ENCODE results near the gene ZC3H11A. TPM values are rescaled to one million over a fixed set of nuclear protein-coding genes. Genes with fewer than 3 reads are reported as not detected.
"Not testable (repeated sequence)": the region's sequence is repeated elsewhere in the genome, so short reads cannot be mapped to it uniquely, and the experiment has no call there.

ZC3H11A gene
- total RNA-seq, 1 experiment from 2014 or later: 82.6 TPM

DNA sequence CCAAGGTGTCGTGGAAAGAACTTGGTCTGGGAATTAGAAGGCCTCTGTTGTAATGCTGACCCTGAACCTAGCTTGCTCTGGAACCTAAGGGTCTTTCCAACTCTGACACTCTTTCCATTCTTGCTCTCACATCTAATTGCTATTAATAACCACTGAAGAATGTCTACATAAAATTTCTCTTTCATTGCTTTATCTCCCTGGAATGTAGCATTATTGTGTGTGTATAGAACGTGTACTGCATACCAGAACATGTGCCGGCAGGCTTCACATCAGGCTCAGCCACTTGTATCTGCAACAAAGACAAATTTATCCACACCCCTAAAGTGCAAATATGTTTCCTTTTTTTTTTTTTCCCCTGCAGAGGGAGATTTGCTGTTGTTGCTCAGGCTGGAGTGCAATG lies 44.4 kb upstream of the ZC3H11A start (continued):
- TF ChIP-seq, protein P1, sequence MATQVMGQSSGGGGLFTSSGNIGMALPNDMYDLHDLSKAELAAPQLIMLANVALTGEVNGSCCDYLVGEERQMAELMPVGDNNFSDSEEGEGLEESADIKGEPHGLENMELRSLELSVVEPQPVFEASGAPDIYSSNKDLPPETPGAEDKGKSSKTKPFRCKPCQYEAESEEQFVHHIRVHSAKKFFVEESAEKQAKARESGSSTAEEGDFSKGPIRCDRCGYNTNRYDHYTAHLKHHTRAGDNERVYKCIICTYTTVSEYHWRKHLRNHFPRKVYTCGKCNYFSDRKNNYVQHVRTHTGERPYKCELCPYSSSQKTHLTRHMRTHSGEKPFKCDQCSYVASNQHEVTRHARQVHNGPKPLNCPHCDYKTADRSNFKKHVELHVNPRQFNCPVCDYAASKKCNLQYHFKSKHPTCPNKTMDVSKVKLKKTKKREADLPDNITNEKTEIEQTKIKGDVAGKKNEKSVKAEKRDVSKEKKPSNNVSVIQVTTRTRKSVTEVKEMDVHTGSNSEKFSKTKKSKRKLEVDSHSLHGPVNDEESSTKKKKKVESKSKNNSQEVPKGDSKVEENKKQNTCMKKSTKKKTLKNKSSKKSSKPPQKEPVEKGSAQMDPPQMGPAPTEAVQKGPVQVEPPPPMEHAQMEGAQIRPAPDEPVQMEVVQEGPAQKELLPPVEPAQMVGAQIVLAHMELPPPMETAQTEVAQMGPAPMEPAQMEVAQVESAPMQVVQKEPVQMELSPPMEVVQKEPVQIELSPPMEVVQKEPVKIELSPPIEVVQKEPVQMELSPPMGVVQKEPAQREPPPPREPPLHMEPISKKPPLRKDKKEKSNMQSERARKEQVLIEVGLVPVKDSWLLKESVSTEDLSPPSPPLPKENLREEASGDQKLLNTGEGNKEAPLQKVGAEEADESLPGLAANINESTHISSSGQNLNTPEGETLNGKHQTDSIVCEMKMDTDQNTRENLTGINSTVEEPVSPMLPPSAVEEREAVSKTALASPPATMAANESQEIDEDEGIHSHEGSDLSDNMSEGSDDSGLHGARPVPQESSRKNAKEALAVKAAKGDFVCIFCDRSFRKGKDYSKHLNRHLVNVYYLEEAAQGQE (IDR thresholded peaks at IDR 0.05; ENCODE audit: low read depth): no peak
- TF ChIP-seq TCF7L2 (IDR thresholded peaks at IDR 0.05; ENCODE audit: borderline replicate concordance, extremely low read depth, insufficient read depth, insufficient read length) (no peak), EZH2 (IDR thresholded peaks at IDR 0.05) (no peak), FOSL1 (IDR thresholded peaks at IDR 0.05; ENCODE audit: low read depth) (no peak), YY1 (IDR thresholded peaks at IDR 0.05; ENCODE audit: extremely low read depth, insufficient replicate concordance, low read depth, low read length) (no peak), CEBPB (IDR thresholded peaks at IDR 0.05; ENCODE audit: low read depth) (no peak), SP1 (IDR thresholded peaks at IDR 0.05; ENCODE audit: low read depth) (no peak), SIN3A (IDR thresholded peaks at IDR 0.05; ENCODE audit: low read depth) (no peak)

DNA sequence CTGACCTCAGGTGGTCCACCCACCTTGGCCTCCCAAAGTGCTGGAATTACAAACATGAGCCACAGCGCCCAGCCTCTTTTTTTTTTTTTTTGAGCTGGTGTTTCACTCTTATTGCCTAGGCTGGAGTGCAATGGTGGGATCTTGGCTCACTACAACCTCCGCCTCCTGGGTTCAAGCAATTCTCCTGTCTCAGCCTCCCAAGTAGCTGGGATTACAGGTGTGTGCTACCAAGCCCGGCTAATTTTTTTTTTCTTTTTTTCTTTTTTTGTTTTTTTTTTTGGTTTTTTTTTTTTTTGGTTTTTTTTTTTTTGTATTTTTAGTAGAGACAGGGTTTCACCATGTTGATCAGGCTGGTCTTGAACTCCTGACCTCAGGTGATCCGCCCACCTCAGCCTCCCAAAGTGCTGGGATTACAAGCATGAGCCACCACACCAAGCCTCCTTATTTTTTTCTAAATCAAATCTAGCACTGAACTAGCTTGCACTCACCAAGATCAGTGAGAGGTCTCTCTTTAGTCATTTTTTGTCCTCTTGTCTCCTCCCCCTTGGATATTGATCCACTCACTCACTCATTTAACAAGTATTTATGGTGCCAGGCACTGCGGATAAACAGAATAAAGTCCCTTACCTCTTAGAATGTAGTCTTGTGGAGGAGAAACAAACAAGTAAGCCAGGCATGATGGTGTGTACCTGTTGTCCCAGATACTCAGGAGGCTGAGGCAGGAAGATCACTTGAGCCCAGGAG lies 43.6 kb upstream of the ZC3H11A start:
- H3K79me2 ChIP-seq (ENCODE audit: insufficient read depth, low read length); RAD21 ChIA-PET (ENCODE audit: low non-redundant PET in 1 of 2, low total read pairs in 2 of 2, uncharacterized antibody in 2 of 2, unreplicated experiment in 2 of 2); H3K27ac ChIP-seq (ENCODE audit: low read depth, low read length); intact Hi-C loops (cut with micrococcal nuclease); H3K27me3 ChIP-seq (ENCODE audit: insufficient read depth, low read length); H4K20me1 ChIP-seq (ENCODE audit: insufficient read depth); H3K9ac ChIP-seq (ENCODE audit: low read length); BruUV-seq (replicated peaks); H2AFZ ChIP-seq (ENCODE audit: low read depth, low read length, poor library complexity, severe bottlenecking); H3K9me3 ChIP-seq (ENCODE audit: control insufficient read depth in 1 of 2, insufficient read depth in 1 of 2, low read depth in 1 of 2, low read length in 2 of 2); H3K4me3 ChIP-seq (replicated peaks in 1 of 2; ENCODE audit: low read depth in 1 of 2, low read length in 2 of 2); H3K36me3 ChIP-seq (ENCODE audit: control insufficient read depth in 1 of 2, insufficient read depth in 2 of 2, low read length in 2 of 2); H3K9me2 ChIP-seq (ENCODE audit: insufficient read depth); CTCF ChIA-PET: not testable (repeated sequence)
- Histone ChIP-seq H3K4me2 (ENCODE audit: low read length) (peak overlapping the region; percentile 44), H3K4me1 (ENCODE audit: control insufficient read depth in 1 of 2, insufficient read depth in 2 of 2, low read length in 2 of 2) (peaks cover 24 to 51% of the 10 kb centered on the region in 2 experiments)
- POLR2A ChIA-PET: interaction anchor here (0.7 kb wide), 1 partner anchor 10 kb away, joined by 5 read pairs; no protein-coding TSS in a partner anchor
- DNase-seq (ENCODE audit: low read depth, low spot score) (peak; percentile 29), ATAC-seq (peak; percentile 43)
- TF ChIP-seq FOSL1 (IDR thresholded peaks at IDR 0.05; ENCODE audit: low read depth): peak; percentile 27; the same call in 1 of the 2 replicates
- peak; percentile 29; the same call in 1 of the 2 replicates for TF ChIP-seq JUND (IDR thresholded peaks at IDR 0.05)
